Nephron progenitor cell (in vitro differentiated cells): ENCODE results near the gene PHF21B.

ENCODE experiments used
- DNase-seq: peaks from one replicate; pipeline ENCODE4 v3.0.0; 2021
- H3K27ac Mint-ChIP-seq: 2 replicates; pipeline ENCODE4 v1.8.0; 2021; ENCODE audit warnings: mild to moderate bottlenecking, moderate library complexity, mixed read lengths
- H3K27me3 Mint-ChIP-seq: 2 replicates; pipeline ENCODE4 v1.8.0; 2021; ENCODE audit warnings: mild to moderate bottlenecking, low read depth, mixed read lengths; ENCODE audit not compliant: poor library complexity
- H3K36me3 Mint-ChIP-seq: 2 replicates; pipeline ENCODE4 v1.8.0; 2021; ENCODE audit warnings: low read depth, mixed read lengths
- H3K4me1 Mint-ChIP-seq: 2 replicates; pipeline ENCODE4 v1.8.0; 2021; ENCODE audit warnings: mixed read lengths
- H3K4me3 Mint-ChIP-seq: 2 replicates; pipeline ENCODE4 v1.8.0; 2021; ENCODE audit warnings: mild to moderate bottlenecking, moderate library complexity, mixed read lengths
- H3K9me3 Mint-ChIP-seq: 2 replicates; pipeline ENCODE4 v1.8.0; 2021; ENCODE audit warnings: mild to moderate bottlenecking, moderate library complexity, mixed read lengths
- TF ChIP-seq, protein P1 (sequence below): fragments of 200-600 bp; sonication (generic); IDR thresholded peaks from 2 replicates; pipeline ENCODE4 v1.5.0; 2021; ENCODE audit warnings: antibody characterized with exemption

PHF21B gene

DNA sequence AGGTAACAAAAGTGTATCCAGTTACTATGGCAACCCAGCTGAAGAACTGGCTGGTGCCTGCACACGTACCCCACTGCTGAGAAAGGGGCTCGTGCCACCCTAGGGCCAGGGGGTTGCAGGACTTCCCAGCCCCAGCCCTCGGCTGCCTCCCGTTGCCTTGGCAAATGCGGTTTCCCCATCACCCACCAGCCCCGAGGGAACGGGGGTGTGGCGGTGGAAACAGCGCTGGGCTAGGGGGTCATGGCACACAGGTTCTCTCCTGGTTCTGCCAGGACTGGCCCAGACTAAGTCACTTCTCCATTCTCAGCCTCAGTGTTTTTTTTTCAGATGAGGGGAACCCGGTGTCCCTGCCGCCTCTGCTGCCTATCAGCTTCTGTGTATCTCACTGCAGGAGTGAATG is 27.9 kb downstream of the PHF21B start:
- no peak for DNase-seq
- H3K4me1 Mint-ChIP-seq: peaks cover 25% of the 10 kb centered on the region
- H3K9me3 Mint-ChIP-seq: no peaks in the 10 kb centered on the region
- H3K36me3 Mint-ChIP-seq: no peaks in the 10 kb centered on the region
- H3K4me3 Mint-ChIP-seq: no peak overlapping the region
- TF ChIP-seq, protein P1, sequence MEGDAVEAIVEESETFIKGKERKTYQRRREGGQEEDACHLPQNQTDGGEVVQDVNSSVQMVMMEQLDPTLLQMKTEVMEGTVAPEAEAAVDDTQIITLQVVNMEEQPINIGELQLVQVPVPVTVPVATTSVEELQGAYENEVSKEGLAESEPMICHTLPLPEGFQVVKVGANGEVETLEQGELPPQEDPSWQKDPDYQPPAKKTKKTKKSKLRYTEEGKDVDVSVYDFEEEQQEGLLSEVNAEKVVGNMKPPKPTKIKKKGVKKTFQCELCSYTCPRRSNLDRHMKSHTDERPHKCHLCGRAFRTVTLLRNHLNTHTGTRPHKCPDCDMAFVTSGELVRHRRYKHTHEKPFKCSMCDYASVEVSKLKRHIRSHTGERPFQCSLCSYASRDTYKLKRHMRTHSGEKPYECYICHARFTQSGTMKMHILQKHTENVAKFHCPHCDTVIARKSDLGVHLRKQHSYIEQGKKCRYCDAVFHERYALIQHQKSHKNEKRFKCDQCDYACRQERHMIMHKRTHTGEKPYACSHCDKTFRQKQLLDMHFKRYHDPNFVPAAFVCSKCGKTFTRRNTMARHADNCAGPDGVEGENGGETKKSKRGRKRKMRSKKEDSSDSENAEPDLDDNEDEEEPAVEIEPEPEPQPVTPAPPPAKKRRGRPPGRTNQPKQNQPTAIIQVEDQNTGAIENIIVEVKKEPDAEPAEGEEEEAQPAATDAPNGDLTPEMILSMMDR: no peak
- peaks cover 4% of the 10 kb centered on the region for H3K27me3 Mint-ChIP-seq
- no peak overlapping the region for H3K27ac Mint-ChIP-seq

DNA sequence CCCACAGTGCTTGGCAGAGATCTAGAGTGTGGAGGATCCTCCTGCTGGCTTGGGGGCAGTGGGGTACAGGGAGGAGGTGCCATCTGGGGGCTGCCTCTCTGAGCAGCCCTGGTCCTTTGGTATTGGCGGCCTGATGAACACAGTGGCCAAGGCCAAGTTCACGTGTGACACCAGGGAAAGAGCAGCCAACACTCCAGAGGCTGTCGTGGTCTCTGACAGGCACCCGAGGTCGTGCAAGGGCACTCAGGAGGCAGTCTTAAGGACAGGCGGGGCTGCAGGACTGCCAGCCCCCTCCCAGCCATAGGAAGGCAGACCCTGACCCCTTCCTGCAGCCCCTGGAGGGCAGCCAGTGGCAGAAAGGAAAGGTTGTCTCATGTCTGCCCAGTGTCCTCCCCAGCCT is 30.7 kb downstream of the PHF21B start:
- H3K9me3 Mint-ChIP-seq: no peaks in the 10 kb centered on the region
- H3K27ac Mint-ChIP-seq: no peak overlapping the region
- TF ChIP-seq, protein P1: no peak
- H3K27me3 Mint-ChIP-seq: peaks cover 4% of the 10 kb centered on the region
- H3K4me3 Mint-ChIP-seq: no peak overlapping the region
- H3K4me1 Mint-ChIP-seq: peaks cover 25% of the 10 kb centered on the region
- DNase-seq: no peak
- no peaks in the 10 kb centered on the region for H3K36me3 Mint-ChIP-seq

DNA sequence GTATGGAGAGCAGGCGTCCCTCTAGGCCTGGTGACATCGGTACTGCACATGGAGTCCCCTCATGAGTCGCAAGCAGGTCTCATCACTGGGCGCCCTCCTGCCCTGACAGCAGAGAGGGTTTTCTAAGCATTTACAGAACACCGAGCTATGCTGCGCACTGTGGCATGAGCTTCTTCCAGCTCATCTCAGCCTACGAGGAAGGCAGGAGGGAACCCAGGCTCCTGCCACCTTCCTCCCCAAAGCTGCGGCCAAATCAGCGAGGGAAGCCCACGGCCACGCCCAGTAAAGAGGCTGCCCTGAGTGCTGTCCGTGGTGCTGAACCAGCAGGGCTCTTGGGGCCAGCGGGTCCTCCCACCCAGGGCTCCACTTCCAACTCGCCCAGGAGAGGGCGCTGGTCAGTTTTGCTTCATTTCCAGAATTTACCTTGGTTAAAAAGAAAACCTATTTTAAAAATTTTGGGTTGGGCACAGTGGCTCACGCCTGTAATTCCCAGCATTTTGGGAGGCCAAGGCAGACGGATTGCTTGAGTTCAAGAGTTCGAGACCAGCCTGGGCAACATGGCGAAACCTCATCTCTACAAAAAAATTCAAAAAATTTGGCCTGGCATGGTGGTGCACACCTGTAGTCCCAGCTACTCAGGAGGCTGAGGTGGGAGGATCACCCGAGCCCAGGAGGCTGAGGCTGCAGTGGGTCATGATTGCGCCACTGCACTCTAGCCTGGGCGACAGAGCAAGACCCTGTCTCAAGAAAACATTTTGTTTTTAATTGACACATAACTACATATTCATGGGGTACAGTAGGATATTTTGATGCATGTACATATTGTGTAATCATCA is 34.2 kb downstream of the PHF21B start:
- no peak overlapping the region for H3K27ac Mint-ChIP-seq
- H3K4me1 Mint-ChIP-seq: peaks cover 11% of the 10 kb centered on the region
- peaks cover 12% of the 10 kb centered on the region for H3K36me3 Mint-ChIP-seq
- TF ChIP-seq, protein P1: peak; percentile 88
- DNase-seq: peak; percentile 98
- no peaks in the 10 kb centered on the region for H3K9me3 Mint-ChIP-seq
- no peaks in the 10 kb centered on the region for H3K27me3 Mint-ChIP-seq
- H3K4me3 Mint-ChIP-seq: no peak overlapping the region

DNA sequence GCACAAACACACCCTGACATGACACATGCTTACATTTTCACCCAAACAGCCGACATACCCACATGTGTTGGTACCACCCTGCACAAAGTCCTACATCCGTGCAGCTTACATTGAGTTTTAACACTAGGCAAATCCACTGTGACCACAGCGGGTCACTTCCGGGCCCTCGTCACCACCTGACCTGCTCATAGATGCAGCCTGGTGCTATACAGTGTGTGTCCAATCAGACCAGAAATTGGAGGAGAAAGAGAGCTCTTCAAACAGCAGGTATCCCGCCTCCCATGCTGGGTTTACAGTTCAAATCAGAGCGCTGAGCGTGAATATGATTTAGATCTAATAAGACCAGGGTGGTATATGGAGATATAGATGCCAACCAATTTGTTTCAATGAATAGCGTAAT is 35.4 kb downstream of the PHF21B start:
- no peaks in the 10 kb centered on the region for H3K9me3 Mint-ChIP-seq
- peaks cover 11% of the 10 kb centered on the region for H3K4me1 Mint-ChIP-seq
- no peak overlapping the region for H3K27ac Mint-ChIP-seq
- peaks cover 15% of the 10 kb centered on the region for H3K36me3 Mint-ChIP-seq
- H3K27me3 Mint-ChIP-seq: no peaks in the 10 kb centered on the region
- no peak for DNase-seq
- TF ChIP-seq, protein P1: no peak
- H3K4me3 Mint-ChIP-seq: no peak overlapping the region

DNA sequence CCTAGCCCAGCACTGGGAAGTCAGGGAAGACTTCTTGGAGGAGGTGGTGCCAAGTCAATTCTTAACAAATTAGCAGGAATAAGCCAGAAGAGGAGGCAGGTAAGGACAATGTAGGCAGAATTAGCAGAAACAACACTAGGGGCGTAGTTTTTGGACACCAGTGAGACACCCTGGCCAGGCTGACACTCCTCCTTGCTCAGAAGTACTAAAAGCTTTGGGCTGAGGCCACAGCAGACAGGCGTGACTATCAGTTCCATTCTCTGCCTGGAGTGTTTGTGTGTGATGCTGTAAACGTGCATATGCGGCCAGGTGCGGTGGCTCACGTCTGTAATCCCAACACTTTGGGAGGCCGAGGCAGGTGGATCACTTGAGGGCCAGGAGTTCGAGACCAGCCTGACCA is 36.0 kb downstream of the PHF21B start:
- DNase-seq: no peak
- Mint-ChIP-seq H3K36me3 (peaks cover 15% of the 10 kb centered on the region), H3K4me1 (peaks cover 11% of the 10 kb centered on the region), H3K9me3 (no peaks in the 10 kb centered on the region), H3K27me3 (no peaks in the 10 kb centered on the region), H3K27ac (no peak overlapping the region), H3K4me3 (no peak overlapping the region)
- TF ChIP-seq, protein P1: no peak
